Hepatocyte (in vitro differentiated cells): ENCODE data around the gene NSMCE1. TPM values are rescaled to one million over a fixed set of nuclear protein-coding genes. Genes with fewer than 3 reads are reported as not detected.
"Not testable (repeated sequence)": the region's sequence is repeated elsewhere in the genome, so short reads cannot be mapped to it uniquely, and the experiment has no call there.

Source experiments
- DNase-seq: peaks from one replicate; pipeline ENCODE4 v3.0.0-alpha.2; 2016; ENCODE audit warnings: low spot score
- H2AFZ ChIP-seq: fragments of 200-600 bp; sonication (generic); 2 replicates; pipeline ENCODE4 v1.6.0; 2016; ENCODE audit warnings: antibody characterized with exemption, mild to moderate bottlenecking
- H3K27ac ChIP-seq: fragments of 200-600 bp; sonication (generic); 2 replicates; pipeline ENCODE4 v1.5.1; 2016; ENCODE audit warnings: mild to moderate bottlenecking
- H3K27me3 ChIP-seq: fragments of 200-600 bp; sonication (generic); 2 replicates; pipeline ENCODE4 v1.6.1; 2016
- H3K36me3 ChIP-seq: fragments of 200-600 bp; sonication (generic); replicated peaks from 2 replicates; pipeline ENCODE4 v1.5.1; 2016; ENCODE audit warnings: low read depth; ENCODE audit not compliant: insufficient read depth
- H3K4me1 ChIP-seq: fragments of 200-600 bp; sonication (generic); 2 replicates; pipeline ENCODE4 v1.5.1; 2016; ENCODE audit warnings: mild to moderate bottlenecking, moderate library complexity; ENCODE audit not compliant: insufficient read depth
- H3K4me2 ChIP-seq: fragments of 200-600 bp; sonication (generic); 2 replicates; pipeline ENCODE4 v1.6.0; 2016
- H3K4me3 ChIP-seq: fragments of 200-600 bp; sonication (generic); 2 replicates; pipeline ENCODE4 v1.5.1; 2016; ENCODE audit warnings: mild to moderate bottlenecking
- H3K79me2 ChIP-seq: fragments of 200-600 bp; sonication (generic); 2 replicates; pipeline ENCODE4 v1.6.0; 2017; ENCODE audit warnings: mild to moderate bottlenecking
- H3K9me2 ChIP-seq: fragments of 200-600 bp; sonication (generic); replicated peaks from 2 replicates; pipeline ENCODE4 v1.6.0; 2017; ENCODE audit warnings: mild to moderate bottlenecking; ENCODE audit not compliant: insufficient read depth
- H3K9me3 ChIP-seq: fragments of 200-600 bp; sonication (generic); 2 replicates; pipeline ENCODE4 v1.5.1; 2016; ENCODE audit warnings: low read depth, mild to moderate bottlenecking
- H4K20me1 ChIP-seq: fragments of 200-600 bp; sonication (generic); 2 replicates; pipeline ENCODE4 v1.6.0; 2016; ENCODE audit warnings: mild to moderate bottlenecking; ENCODE audit not compliant: insufficient read depth, poor library complexity, severe bottlenecking
- CTCF ChIP-seq: fragments of 200-600 bp; sonication (generic); IDR thresholded peaks from 2 replicates; pipeline ENCODE4 v1.5.1; 2016; ENCODE audit warnings: antibody characterized with exemption, mild to moderate bottlenecking; ENCODE audit not compliant: poor library complexity
- EZH2 ChIP-seq: fragments of 200-600 bp; sonication (generic); IDR thresholded peaks from 2 replicates; pipeline ENCODE4 v1.6.1; 2016; ENCODE audit warnings: antibody characterized with exemption, mild to moderate bottlenecking, borderline replicate concordance
- EZH2phosphoT487 ChIP-seq: fragments of 200-600 bp; sonication (generic); IDR thresholded peaks from one replicate; pipeline ENCODE4 v1.6.1; 2018; ENCODE audit warnings: antibody characterized with exemption, mild to moderate bottlenecking, low read depth, moderate library complexity; ENCODE audit not compliant: unreplicated experiment, severe bottlenecking
- WGBS: methylation state at CpG from one replicate; pipeline ENCODE4 v1.1.6; 2016; ENCODE audit warnings: low lambda C conversion rate; ENCODE audit errors: missing lambda C conversion rate; 5-methylcytosine and 5-hydroxymethylcytosine counted together
- polyA plus RNA-seq: library from polyadenylated mRNA; unstranded; fragments of >200 nt; fragmentation: Nextera tagmentation; extraction: Ambion mirVana; gene quantifications from 2 replicates; pipeline ENCODE4 v1.2.1, GENCODE V29; 2016
- total RNA-seq: library from RNA; depleted of rRNA; stranded (reverse); fragments of >200 nt; gene quantifications from 2 replicates; pipeline ENCODE4 v1.2.3, GENCODE V29; 2014

Gene NSMCE1
- total and polyA plus RNA-seq, 2 experiments from 2014 or later, result 35.0 to 58.2 TPM

GRCh38 chr16:27204312-27204915 lies 64.2 kb downstream of the NSMCE1 start:
- Histone ChIP-seq H3K4me1 (peaks cover 22% of the 10 kb centered on the region), H3K9me2 (no peaks in the 10 kb centered on the region), H3K9me3 (no peaks in the 10 kb centered on the region), H3K27me3 (no peaks in the 10 kb centered on the region), H3K4me2 (peak overlapping the region; percentile 79), H3K36me3 (no peaks in the 10 kb centered on the region), H3K79me2 (peaks cover 18% of the 10 kb centered on the region), H3K4me3 (peak overlapping the region; percentile 37), H3K27ac (peak overlapping the region; percentile 84), H4K20me1 (no peaks in the 10 kb centered on the region), H2AFZ (peak overlapping the region; percentile 80)
- DNase-seq, result no peak
- TF ChIP-seq EZH2, result no peak
- no peak for TF ChIP-seq CTCF
- no peak for TF ChIP-seq EZH2phosphoT487
- WGBS, result 56% methylated on average over 14 of the region's 14 CpGs

- Histone ChIP-seq H3K36me3 (no peaks in the 10 kb centered on the region), H3K4me2 (peak within 1 kb of the TSS; percentile 83), H4K20me1 (no peaks in the 10 kb centered on the region), H3K27me3 (no peaks in the 10 kb centered on the region), H3K9me2 (no peaks in the 10 kb centered on the region), H2AFZ (peak within 1 kb of the TSS; percentile 80), H3K27ac (peak within 1 kb of the TSS; percentile 97), H3K4me1 (peaks cover 16% of the 10 kb centered on the region), H3K9me3 (no peaks in the 10 kb centered on the region), H3K79me2 (peaks cover 18% of the 10 kb centered on the region), H3K4me3 (peak within 1 kb of the TSS; percentile 46)
- DNase-seq, result peak; percentile 100
- TF ChIP-seq EZH2 (no peak), CTCF (no peak), EZH2phosphoT487 (no peak)
- WGBS, result 2% methylated on average over 70 of the region's 70 CpGs
These were observed 64.9 kb downstream of the NSMCE1 start, which contains the start of gene KDM8 for GRCh38 chr16:27203507-27204311. Gene KDM8 (plus strand): TSS chr16:27203526. CDS start chr16:27210124, 6,598 bp downstream.

GRCh38 chr16:27202923-27203506 lies 65.6 kb downstream of the NSMCE1 start:
- DNase-seq, result peak; percentile 95

GRCh38 chr16:27200914-27201313 lies 67.7 kb downstream of the NSMCE1 start:
- H3K27me3 ChIP-seq, H3K4me3 ChIP-seq, H4K20me1 ChIP-seq, H3K27ac ChIP-seq, DNase-seq, H3K4me2 ChIP-seq, H3K4me1 ChIP-seq, H3K36me3 ChIP-seq, H3K9me3 ChIP-seq, H2AFZ ChIP-seq, H3K9me2 ChIP-seq: not testable (repeated sequence)
- peaks cover 15% of the 10 kb centered on the region for H3K79me2 ChIP-seq
- WGBS, result 89% methylated on average over 3 of the region's 3 CpGs

More at GRCh38 chr16:27202923-27203506, 65.6 kb downstream of the NSMCE1 start:
- Histone ChIP-seq H4K20me1 (no peaks in the 10 kb centered on the region), H3K36me3 (no peaks in the 10 kb centered on the region), H3K9me3 (no peaks in the 10 kb centered on the region), H3K4me1 (peaks cover 12% of the 10 kb centered on the region), H3K4me2 (peak overlapping the region; percentile 83), H3K4me3 (peak overlapping the region; percentile 46), H3K9me2 (no peaks in the 10 kb centered on the region), H3K27me3 (no peaks in the 10 kb centered on the region), H2AFZ (peak overlapping the region; percentile 65), H3K79me2 (peaks cover 18% of the 10 kb centered on the region), H3K27ac (peak overlapping the region; percentile 97)
- no peak for TF ChIP-seq EZH2phosphoT487
- TF ChIP-seq EZH2, result no peak
- TF ChIP-seq CTCF, result no peak
- 27% methylated on average over 19 of the region's 19 CpGs for WGBS
